ENCODE measurements around the gene GLP1R.

GLP1R gene

GRCh38 chr6:39091220-39091619, 42.6 kb downstream of the GLP1R start:
- no peak for TF ChIP-seq EZH2 (IDR thresholded peaks at IDR 0.05; ENCODE audit: borderline replicate concordance, low read depth, low read length, severe bottlenecking)
- TF ChIP-seq, protein P1, sequence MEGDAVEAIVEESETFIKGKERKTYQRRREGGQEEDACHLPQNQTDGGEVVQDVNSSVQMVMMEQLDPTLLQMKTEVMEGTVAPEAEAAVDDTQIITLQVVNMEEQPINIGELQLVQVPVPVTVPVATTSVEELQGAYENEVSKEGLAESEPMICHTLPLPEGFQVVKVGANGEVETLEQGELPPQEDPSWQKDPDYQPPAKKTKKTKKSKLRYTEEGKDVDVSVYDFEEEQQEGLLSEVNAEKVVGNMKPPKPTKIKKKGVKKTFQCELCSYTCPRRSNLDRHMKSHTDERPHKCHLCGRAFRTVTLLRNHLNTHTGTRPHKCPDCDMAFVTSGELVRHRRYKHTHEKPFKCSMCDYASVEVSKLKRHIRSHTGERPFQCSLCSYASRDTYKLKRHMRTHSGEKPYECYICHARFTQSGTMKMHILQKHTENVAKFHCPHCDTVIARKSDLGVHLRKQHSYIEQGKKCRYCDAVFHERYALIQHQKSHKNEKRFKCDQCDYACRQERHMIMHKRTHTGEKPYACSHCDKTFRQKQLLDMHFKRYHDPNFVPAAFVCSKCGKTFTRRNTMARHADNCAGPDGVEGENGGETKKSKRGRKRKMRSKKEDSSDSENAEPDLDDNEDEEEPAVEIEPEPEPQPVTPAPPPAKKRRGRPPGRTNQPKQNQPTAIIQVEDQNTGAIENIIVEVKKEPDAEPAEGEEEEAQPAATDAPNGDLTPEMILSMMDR (IDR thresholded peaks at IDR 0.05; ENCODE audit: borderline replicate concordance, extremely low read depth, low read length, poor library complexity, severe bottlenecking): no peak
- no peak overlapping the region for H3K27ac ChIP-seq (ENCODE audit: low read length)
- DNase-seq (no peak), ATAC-seq (ENCODE audit: insufficient read depth, low read depth) (no peak)
- no peaks in the 10 kb centered on the region for H3K9me3 ChIP-seq (ENCODE audit: insufficient read depth, low read length, severe bottlenecking)
- no peaks in the 10 kb centered on the region for H3K36me3 ChIP-seq (ENCODE audit: insufficient read depth, low read length)
- no peaks in the 10 kb centered on the region for H3K27me3 ChIP-seq (ENCODE audit: insufficient read depth, low read length, poor library complexity)
- H3K4me1 ChIP-seq (ENCODE audit: insufficient read depth, low read length): no peaks in the 10 kb centered on the region
- no peak overlapping the region for H3K9ac ChIP-seq (ENCODE audit: low read depth, low read length)
- H3K79me2 ChIP-seq (ENCODE audit: insufficient read depth, low read length): no peaks in the 10 kb centered on the region
- no peaks in the 10 kb centered on the region for H4K20me1 ChIP-seq (ENCODE audit: insufficient read depth, low read length)
- no peak overlapping the region for H3K4me2 ChIP-seq (ENCODE audit: insufficient read depth, low read length)
- H2AFZ ChIP-seq (ENCODE audit: low read depth, low read length): no peak overlapping the region
- H3K4me3 ChIP-seq (ENCODE audit: low read depth in 1 of 2, low read length in 2 of 2): no peak overlapping the region

GRCh38 chr6:39092124-39092523, 43.5 kb downstream of the GLP1R start:
- no peaks in the 10 kb centered on the region for H3K36me3 ChIP-seq (ENCODE audit: insufficient read depth, low read length)
- H3K4me3 ChIP-seq (ENCODE audit: low read depth in 1 of 2, low read length in 2 of 2): no peak overlapping the region
- DNase-seq (no peak), ATAC-seq (ENCODE audit: insufficient read depth, low read depth) (no peak)
- H3K27me3 ChIP-seq (ENCODE audit: insufficient read depth, low read length, poor library complexity): no peaks in the 10 kb centered on the region
- no peaks in the 10 kb centered on the region for H4K20me1 ChIP-seq (ENCODE audit: insufficient read depth, low read length)
- TF ChIP-seq EZH2 (IDR thresholded peaks at IDR 0.05; ENCODE audit: borderline replicate concordance, low read depth, low read length, severe bottlenecking): no peak
- TF ChIP-seq, protein P1 (IDR thresholded peaks at IDR 0.05; ENCODE audit: borderline replicate concordance, extremely low read depth, low read length, poor library complexity, severe bottlenecking): no peak
- H3K27ac ChIP-seq (ENCODE audit: low read length): no peak overlapping the region
- H2AFZ ChIP-seq (ENCODE audit: low read depth, low read length): no peak overlapping the region
- no peaks in the 10 kb centered on the region for H3K79me2 ChIP-seq (ENCODE audit: insufficient read depth, low read length)
- H3K9me3 ChIP-seq (ENCODE audit: insufficient read depth, low read length, severe bottlenecking): no peaks in the 10 kb centered on the region
- no peak overlapping the region for H3K4me2 ChIP-seq (ENCODE audit: insufficient read depth, low read length)
- H3K4me1 ChIP-seq (ENCODE audit: insufficient read depth, low read length): no peaks in the 10 kb centered on the region
- H3K9ac ChIP-seq (ENCODE audit: low read depth, low read length): no peak overlapping the region

DNA sequence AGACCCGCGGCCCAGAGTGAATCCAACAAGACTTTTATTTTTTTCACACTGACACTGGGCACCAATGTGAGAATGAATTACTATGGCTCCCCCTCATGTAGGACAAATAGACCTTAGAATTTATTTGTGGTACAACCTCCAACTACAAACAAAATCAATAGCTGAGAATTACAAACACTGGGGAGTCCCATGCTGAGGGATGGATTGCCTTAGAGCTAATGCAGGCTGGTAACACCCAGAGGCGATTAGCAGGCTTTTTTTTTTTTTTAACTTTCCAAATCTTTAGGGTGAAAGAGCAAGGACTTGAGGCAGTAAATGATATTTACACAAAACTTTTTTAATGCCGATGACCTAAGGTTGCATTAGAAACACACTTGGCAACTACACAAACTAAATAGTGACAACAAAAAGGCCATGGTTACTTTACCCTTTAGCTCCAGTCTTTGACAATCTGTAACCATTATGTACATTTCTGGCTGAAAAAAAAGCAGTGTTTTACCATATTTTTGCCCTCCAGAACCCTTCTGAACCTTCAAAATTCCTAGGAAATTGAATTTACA, 44.6 kb downstream of the GLP1R start:
- no peaks in the 10 kb centered on the region for H3K9me3 ChIP-seq (ENCODE audit: insufficient read depth, low read length, severe bottlenecking)
- no peak for TF ChIP-seq EZH2 (IDR thresholded peaks at IDR 0.05; ENCODE audit: borderline replicate concordance, low read depth, low read length, severe bottlenecking)
- TF ChIP-seq, protein P1 (IDR thresholded peaks at IDR 0.05; ENCODE audit: borderline replicate concordance, extremely low read depth, low read length, poor library complexity, severe bottlenecking): no peak

More for the DNA sequence above, 44.6 kb downstream of the GLP1R start:
- Histone ChIP-seq H3K79me2 (ENCODE audit: insufficient read depth, low read length) (no peaks in the 10 kb centered on the region), H2AFZ (ENCODE audit: low read depth, low read length) (no peak overlapping the region), H3K27ac (ENCODE audit: low read length) (no peak overlapping the region), H3K9ac (ENCODE audit: low read depth, low read length) (no peak overlapping the region), H3K36me3 (ENCODE audit: insufficient read depth, low read length) (no peaks in the 10 kb centered on the region), H3K4me3 (ENCODE audit: low read depth in 1 of 2, low read length in 2 of 2) (no peak overlapping the region), H3K4me1 (ENCODE audit: insufficient read depth, low read length) (no peaks in the 10 kb centered on the region), H3K4me2 (ENCODE audit: insufficient read depth, low read length) (no peak overlapping the region), H3K27me3 (ENCODE audit: insufficient read depth, low read length, poor library complexity) (no peaks in the 10 kb centered on the region), H4K20me1 (ENCODE audit: insufficient read depth, low read length) (no peaks in the 10 kb centered on the region)
- no peak for DNase-seq
- ATAC-seq (ENCODE audit: insufficient read depth, low read depth): no peak

All from DND-41 (cell line).